Loucy (cell line): ENCODE results near the gene RAB1A.

Experiments
- CTCF ChIP-seq: fragments of 200-600 bp; sonication (generic); conservative IDR thresholded peaks from 2 replicates; pipeline ENCODE4 v1.5.1; 2014; ENCODE audit warnings: mild to moderate bottlenecking, antibody characterized with exemption, low read length
- EZH2phosphoT487 ChIP-seq: fragments of 200-600 bp; IDR thresholded peaks from 2 replicates; pipeline ENCODE4 v1.6.1; 2018; ENCODE audit warnings: antibody characterized with exemption, mild to moderate bottlenecking, moderate library complexity, borderline replicate concordance

GRCh38 chr2:65075605-65076344 lies 54.1 kb downstream of the RAB1A start:
- TF ChIP-seq EZH2phosphoT487 (no peak), CTCF (no peak)
